ENCODE results near the gene ARHGAP5.

ARHGAP5 gene

DNA sequence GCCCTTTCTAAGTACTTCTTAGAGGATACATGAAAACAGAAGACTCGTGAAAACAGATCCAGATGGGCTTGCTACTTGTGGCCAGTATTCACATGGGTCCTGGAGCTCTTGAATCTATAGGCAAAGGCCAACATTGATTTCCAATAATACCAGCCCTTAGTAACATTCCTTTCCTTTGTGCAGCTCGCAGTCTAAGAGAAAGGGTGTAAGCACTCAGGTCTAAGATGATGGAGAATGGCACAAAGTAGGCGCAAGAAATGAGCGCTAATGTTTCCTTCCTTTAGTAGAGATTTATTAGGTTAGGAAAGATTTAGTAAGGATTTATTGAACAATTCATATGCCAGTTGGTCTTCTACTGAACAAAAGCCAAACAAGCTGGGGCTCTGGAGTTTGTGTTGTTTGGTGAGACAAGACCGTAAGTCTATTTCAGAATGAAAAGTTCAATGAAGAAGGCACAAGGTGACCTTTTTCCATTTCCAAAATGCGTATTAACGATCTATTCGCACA is 125.4 kb downstream of the ARHGAP5 start:
- DNase-seq (ENCODE audit: low read depth, low spot score), result peak; percentile 22
- Histone ChIP-seq H3K9me3 (ENCODE audit: low read depth, low read length) (no peaks in the 10 kb centered on the region), H3K36me3 (ENCODE audit: insufficient read depth, low read length) (no peaks in the 10 kb centered on the region), H3K27ac (peak overlapping the region; percentile 91), H3K4me3 (peak overlapping the region; percentile 91), H3K9ac (ENCODE audit: insufficient read length) (peak overlapping the region; percentile 93)
- no peak for TF ChIP-seq EZH2 (IDR thresholded peaks at IDR 0.05)
- no peak for TF ChIP-seq FOXP2 (optimal IDR thresholded peaks at IDR 0.05; ENCODE audit: control extremely low read depth, extremely low read length, insufficient read depth)
- no peak for TF ChIP-seq POLR2AphosphoS5 (IDR thresholded peaks at IDR 0.05; ENCODE audit: borderline replicate concordance, low read depth, low read length)

- Histone ChIP-seq H3K4me3 (peak within 1 kb of the TSS; percentile 91), H3K36me3 (ENCODE audit: insufficient read depth, low read length) (no peaks in the 10 kb centered on the region), H3K27ac (peak within 1 kb of the TSS; percentile 91), H3K9me3 (ENCODE audit: low read depth, low read length) (no peaks in the 10 kb centered on the region), H3K9ac (ENCODE audit: insufficient read length) (peak within 1 kb of the TSS; percentile 97)
- TF ChIP-seq POLR2AphosphoS5 (IDR thresholded peaks at IDR 0.05; ENCODE audit: borderline replicate concordance, low read depth, low read length) (peak; percentile 79), FOXP2 (optimal IDR thresholded peaks at IDR 0.05; ENCODE audit: control extremely low read depth, extremely low read length, insufficient read depth) (no peak), EZH2 (IDR thresholded peaks at IDR 0.05) (no peak)
- peak; percentile 52 for DNase-seq (ENCODE audit: low read depth, low spot score)
Observed at GRCh38 chr14:32202998-32203882, 126.1 kb downstream of the ARHGAP5 start, which contains the start of gene RNU6-8. RNU6-8 (minus strand) TSS chr14:32203269.

GRCh38 chr14:32203928-32204357 is 126.8 kb downstream of the ARHGAP5 start:
- no peak overlapping the region for H3K27ac ChIP-seq
- DNase-seq (ENCODE audit: low read depth, low spot score), result no peak
- H3K36me3 ChIP-seq (ENCODE audit: insufficient read depth, low read length), result no peaks in the 10 kb centered on the region
- TF ChIP-seq POLR2AphosphoS5 (IDR thresholded peaks at IDR 0.05; ENCODE audit: borderline replicate concordance, low read depth, low read length), result no peak
- no peak for TF ChIP-seq EZH2 (IDR thresholded peaks at IDR 0.05)
- TF ChIP-seq FOXP2 (optimal IDR thresholded peaks at IDR 0.05; ENCODE audit: control extremely low read depth, extremely low read length, insufficient read depth), result no peak
- H3K9me3 ChIP-seq (ENCODE audit: low read depth, low read length), result no peaks in the 10 kb centered on the region
- H3K9ac ChIP-seq (ENCODE audit: insufficient read length), result peak overlapping the region; percentile 97
- H3K4me3 ChIP-seq, result peak overlapping the region; percentile 91

GRCh38 chr14:32205554-32205953 is 128.4 kb downstream of the ARHGAP5 start:
- no peak for DNase-seq (ENCODE audit: low read depth, low spot score)
- no peak overlapping the region for H3K9ac ChIP-seq (ENCODE audit: insufficient read length)
- H3K9me3 ChIP-seq (ENCODE audit: low read depth, low read length), result no peaks in the 10 kb centered on the region
- no peak overlapping the region for H3K27ac ChIP-seq
- TF ChIP-seq FOXP2 (optimal IDR thresholded peaks at IDR 0.05; ENCODE audit: control extremely low read depth, extremely low read length, insufficient read depth) (no peak), EZH2 (IDR thresholded peaks at IDR 0.05) (no peak), POLR2AphosphoS5 (IDR thresholded peaks at IDR 0.05; ENCODE audit: borderline replicate concordance, low read depth, low read length) (no peak)
- H3K4me3 ChIP-seq, result no peak overlapping the region
- H3K36me3 ChIP-seq (ENCODE audit: insufficient read depth, low read length), result no peaks in the 10 kb centered on the region

DNA sequence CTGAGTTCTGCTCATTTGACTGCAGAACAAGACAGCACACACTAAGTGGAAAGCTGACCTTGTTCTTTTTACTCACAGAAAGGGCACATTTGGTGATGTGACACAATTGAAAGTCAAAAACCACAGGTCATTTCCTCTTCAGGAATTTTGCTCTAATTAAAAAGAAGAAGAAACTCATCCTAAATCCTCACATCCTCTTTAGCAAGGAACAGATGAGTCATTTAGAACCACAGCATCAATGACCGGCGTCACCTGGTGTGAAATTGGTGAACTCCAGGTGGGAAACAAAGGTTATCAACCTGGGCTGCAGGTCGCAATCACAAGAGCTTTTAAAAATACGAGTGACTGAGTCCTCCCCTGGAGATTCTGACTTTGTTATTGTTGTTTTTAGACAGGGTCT is 128.9 kb downstream of the ARHGAP5 start:
- Histone ChIP-seq H3K27ac (no peak overlapping the region), H3K9me3 (ENCODE audit: low read depth, low read length) (no peaks in the 10 kb centered on the region), H3K9ac (ENCODE audit: insufficient read length) (no peak overlapping the region), H3K4me3 (no peak overlapping the region), H3K36me3 (ENCODE audit: insufficient read depth, low read length) (no peaks in the 10 kb centered on the region)
- TF ChIP-seq POLR2AphosphoS5 (IDR thresholded peaks at IDR 0.05; ENCODE audit: borderline replicate concordance, low read depth, low read length) (no peak), EZH2 (IDR thresholded peaks at IDR 0.05) (no peak), FOXP2 (optimal IDR thresholded peaks at IDR 0.05; ENCODE audit: control extremely low read depth, extremely low read length, insufficient read depth) (no peak)
- no peak for DNase-seq (ENCODE audit: low read depth, low spot score)

- Histone ChIP-seq H3K4me3 (no peak overlapping the region), H3K27ac (no peak overlapping the region), H3K9me3 (ENCODE audit: low read depth, low read length) (no peaks in the 10 kb centered on the region), H3K9ac (ENCODE audit: insufficient read length) (no peak overlapping the region), H3K36me3 (ENCODE audit: insufficient read depth, low read length) (no peaks in the 10 kb centered on the region)
- no peak for DNase-seq (ENCODE audit: low read depth, low spot score)
- TF ChIP-seq EZH2 (IDR thresholded peaks at IDR 0.05) (no peak), POLR2AphosphoS5 (IDR thresholded peaks at IDR 0.05; ENCODE audit: borderline replicate concordance, low read depth, low read length) (no peak), FOXP2 (optimal IDR thresholded peaks at IDR 0.05; ENCODE audit: control extremely low read depth, extremely low read length, insufficient read depth) (no peak)
Observed at GRCh38 chr14:32206552-32206951, 129.4 kb downstream of the ARHGAP5 start.

GRCh38 chr14:32208490-32208889 is 131.4 kb downstream of the ARHGAP5 start:
- Histone ChIP-seq H3K36me3 (ENCODE audit: insufficient read depth, low read length) (no peaks in the 10 kb centered on the region), H3K4me3 (no peak overlapping the region), H3K9ac (ENCODE audit: insufficient read length) (no peak overlapping the region), H3K27ac (no peak overlapping the region), H3K9me3 (ENCODE audit: low read depth, low read length) (no peaks in the 10 kb centered on the region)
- DNase-seq (ENCODE audit: low read depth, low spot score), result no peak
- TF ChIP-seq FOXP2 (optimal IDR thresholded peaks at IDR 0.05; ENCODE audit: control extremely low read depth, extremely low read length, insufficient read depth) (no peak), EZH2 (IDR thresholded peaks at IDR 0.05) (no peak), POLR2AphosphoS5 (IDR thresholded peaks at IDR 0.05; ENCODE audit: borderline replicate concordance, low read depth, low read length) (no peak)
